D721Med (cell line): Measurements from ENCODE around the gene SNTG2.

Experiments used
- DNase-seq: peaks from one replicate; pipeline ENCODE4 v3.0.0; 2011; ENCODE audit warnings: low spot score; ENCODE audit not compliant: insufficient read length
- FAIRE-seq: peaks from 2 replicates; lab custom pipeline; 2011; peaks lifted over from hg19 to GRCh38; lab: Jason Lieb, UNC
- TF ChIP-seq, protein P1 (sequence below): IDR thresholded peaks from 2 replicates; pipeline ENCODE4 v1.5.1; 2012; ENCODE audit warnings: mild to moderate bottlenecking, control low read depth; ENCODE audit not compliant: insufficient read depth; ENCODE audit errors: missing control alignments

Gene SNTG2

DNA sequence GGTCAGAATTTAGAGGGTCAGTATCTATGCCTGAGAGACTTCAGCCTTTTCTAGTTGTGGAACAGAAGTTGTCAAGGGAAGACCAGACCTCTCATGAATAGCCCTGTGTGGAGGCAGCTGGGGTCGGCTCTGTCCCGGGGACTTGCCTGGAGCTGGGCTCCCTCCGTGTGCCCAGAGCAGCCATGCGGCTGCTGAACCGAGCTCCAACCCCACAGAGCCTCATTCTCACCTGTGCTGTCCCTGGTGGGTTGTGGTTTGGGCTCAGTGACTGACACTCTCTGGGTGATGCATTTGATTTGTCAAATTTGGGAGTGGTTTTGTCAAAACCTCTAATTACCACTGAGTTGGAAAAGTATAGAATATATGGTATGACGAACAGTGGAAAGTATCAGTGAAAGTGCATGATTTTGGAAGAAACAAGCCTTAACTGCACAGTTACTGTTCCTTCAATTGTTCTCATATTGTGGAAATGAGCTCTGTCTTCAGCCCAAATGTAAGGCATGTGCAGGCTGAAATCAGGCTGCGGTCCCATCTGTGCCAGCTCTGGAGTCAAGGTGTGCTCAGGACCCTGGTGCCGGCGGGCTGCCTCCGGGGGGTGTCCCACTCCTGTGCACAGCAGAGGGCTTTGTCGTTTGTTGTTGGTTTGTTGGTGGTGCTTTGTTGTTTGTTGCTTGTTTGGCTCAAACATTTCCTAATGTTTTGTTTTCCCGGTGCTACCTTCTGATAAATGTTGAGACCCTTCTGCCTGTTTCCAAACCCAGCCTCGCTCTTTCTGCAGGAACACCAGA lies 200.3 kb downstream of the SNTG2 start:
- no peak for FAIRE-seq
- TF ChIP-seq, protein P1, sequence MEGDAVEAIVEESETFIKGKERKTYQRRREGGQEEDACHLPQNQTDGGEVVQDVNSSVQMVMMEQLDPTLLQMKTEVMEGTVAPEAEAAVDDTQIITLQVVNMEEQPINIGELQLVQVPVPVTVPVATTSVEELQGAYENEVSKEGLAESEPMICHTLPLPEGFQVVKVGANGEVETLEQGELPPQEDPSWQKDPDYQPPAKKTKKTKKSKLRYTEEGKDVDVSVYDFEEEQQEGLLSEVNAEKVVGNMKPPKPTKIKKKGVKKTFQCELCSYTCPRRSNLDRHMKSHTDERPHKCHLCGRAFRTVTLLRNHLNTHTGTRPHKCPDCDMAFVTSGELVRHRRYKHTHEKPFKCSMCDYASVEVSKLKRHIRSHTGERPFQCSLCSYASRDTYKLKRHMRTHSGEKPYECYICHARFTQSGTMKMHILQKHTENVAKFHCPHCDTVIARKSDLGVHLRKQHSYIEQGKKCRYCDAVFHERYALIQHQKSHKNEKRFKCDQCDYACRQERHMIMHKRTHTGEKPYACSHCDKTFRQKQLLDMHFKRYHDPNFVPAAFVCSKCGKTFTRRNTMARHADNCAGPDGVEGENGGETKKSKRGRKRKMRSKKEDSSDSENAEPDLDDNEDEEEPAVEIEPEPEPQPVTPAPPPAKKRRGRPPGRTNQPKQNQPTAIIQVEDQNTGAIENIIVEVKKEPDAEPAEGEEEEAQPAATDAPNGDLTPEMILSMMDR, result no peak
- no peak for DNase-seq

DNA sequence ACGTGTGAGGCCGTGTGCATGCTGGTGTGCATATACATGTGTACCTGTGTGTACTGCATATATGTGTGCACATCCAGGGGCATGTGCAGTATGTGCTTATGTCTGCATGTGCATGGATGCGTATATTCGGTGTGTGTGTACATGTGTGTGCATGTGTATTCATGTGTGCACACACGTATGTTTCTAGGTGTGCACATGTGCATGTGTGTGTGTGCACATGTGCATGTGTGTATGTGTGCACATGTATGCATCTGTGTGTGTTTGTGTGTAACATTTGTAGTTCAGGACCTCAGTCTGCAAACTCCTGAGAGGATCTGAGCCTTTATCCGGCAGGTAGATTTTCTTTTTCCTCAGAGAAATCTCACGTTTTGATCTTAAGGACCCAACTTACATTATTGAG lies 201.7 kb downstream of the SNTG2 start:
- no peak for FAIRE-seq
- no peak for DNase-seq
- TF ChIP-seq, protein P1, result no peak

DNA sequence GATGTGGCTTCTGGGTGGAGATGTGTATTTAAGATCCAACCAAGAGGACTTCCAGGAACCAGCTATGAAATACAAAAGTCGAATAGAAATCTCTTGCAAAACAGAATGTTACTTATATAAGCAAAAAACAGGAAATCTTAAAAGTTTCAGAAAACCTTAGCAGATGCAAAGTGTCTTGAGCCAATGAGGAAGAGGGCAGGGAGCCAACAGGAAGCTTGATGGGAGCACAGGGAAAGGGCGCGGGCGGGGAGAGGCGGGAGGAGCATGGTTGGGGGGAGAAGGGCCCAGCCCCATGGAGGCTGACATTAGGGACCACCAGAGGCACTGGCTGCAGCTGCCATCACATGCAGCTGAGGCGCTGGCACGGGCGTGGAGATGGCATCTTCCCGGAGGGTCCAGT lies 203.3 kb downstream of the SNTG2 start:
- TF ChIP-seq, protein P1, result no peak
- DNase-seq (no peak), FAIRE-seq (no peak)

DNA sequence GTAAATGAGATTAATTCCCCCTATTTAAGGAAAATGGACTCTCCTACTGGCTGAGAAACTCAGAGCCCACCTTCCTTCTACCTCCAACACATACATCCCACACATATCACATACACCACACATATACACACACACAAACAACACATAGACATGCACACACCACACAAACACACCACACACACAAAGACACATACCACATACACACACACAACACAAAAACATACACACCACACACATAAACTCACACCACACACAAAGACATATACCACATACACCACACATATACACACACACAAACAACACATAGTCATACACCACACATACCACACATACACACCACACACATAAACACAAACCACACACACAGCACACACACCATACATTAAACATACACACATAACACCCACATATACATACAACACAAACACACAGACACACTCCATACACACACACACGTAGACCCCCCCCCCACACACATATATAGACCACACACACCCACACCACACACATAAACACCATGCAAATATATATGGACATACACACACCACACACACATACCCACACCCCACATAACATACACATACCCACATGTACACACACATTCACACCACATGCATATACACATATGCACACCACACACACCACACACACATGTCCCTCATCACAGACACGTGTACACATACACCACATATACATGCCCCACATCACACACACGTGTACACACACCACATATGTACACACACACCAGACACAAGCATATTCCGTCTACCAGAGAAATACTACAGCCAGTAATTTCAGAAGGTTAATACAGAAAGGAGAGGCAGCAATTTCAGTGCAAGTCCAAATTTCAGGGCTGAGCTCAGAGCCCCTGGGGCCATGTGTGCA lies 204.3 kb downstream of the SNTG2 start:
- no peak for DNase-seq
- FAIRE-seq, result no peak
- TF ChIP-seq, protein P1, result no peak

DNA sequence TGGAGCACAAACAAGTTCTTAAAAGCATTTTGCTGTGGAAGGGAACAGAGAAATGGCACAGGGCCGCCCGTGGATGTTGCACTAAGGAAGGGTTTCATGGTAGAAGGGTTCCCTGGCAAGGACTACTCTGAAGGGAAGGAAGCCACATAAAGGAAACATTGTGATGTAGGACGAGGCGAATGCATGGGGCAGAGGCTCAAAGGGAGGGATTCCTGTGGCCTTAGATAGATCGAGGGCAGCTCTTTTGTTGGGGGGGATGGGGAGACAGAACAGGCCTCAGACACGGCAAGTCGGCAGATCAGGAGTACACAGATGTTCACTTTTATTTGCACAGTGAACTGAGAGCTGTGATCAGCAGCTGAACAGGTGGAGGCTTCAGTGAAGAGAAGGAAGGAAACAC lies 205.4 kb downstream of the SNTG2 start:
- DNase-seq (no peak), FAIRE-seq (no peak)
- TF ChIP-seq, protein P1, result no peak

DNA sequence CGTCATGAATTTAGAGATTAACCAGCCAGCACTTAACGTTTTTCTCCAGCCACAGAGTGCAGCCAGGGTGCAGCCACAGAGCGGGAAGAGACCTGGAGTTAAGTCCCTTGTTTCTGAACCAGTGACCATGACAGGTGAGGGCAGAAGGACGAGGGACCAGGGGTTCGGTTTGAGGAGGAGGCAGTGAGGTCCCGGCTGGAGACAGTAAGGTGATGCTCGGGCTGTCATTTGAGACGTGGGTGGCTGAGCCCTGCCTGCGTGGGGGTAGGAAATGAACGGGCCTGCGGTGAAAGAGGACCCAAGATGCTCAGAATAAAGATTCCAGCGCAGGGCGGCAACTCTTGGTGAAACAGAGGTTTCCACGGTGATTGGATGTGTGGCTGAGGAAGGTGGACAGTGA lies 205.9 kb downstream of the SNTG2 start:
- DNase-seq (no peak), FAIRE-seq (no peak)
- TF ChIP-seq, protein P1, result no peak

DNA sequence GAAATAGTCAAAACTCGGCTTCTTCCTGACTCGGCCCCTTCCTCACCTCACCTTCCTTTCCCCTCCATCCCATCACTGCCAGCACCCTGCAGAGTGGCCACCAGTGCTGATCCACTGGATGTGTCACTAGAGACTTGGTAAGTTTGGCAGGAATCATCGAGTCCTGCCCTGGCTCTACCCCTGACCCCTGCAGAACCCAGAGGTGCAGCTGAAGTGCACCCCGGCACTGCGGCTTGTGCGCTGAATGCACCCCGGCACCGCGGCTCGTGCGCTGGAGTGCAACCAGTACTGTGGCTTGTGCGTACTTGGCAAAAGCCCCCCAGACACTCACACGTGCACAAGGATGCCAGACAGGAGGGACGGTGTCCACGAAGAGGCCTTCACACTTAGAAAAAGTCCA lies 206.5 kb downstream of the SNTG2 start:
- no peak for DNase-seq
- TF ChIP-seq, protein P1, result no peak
- no peak for FAIRE-seq
